HG03521 (cell line): Measurements from ENCODE around the gene CAPN10.

Source experiments
- ATAC-seq: cut with Tn5 transposase; IDR thresholded peaks from one replicate; pipeline ENCODE4 v1.9.1; 2021; ENCODE audit warnings: mild to moderate bottlenecking, moderate library complexity; ENCODE audit not compliant: unreplicated experiment

CAPN10 gene

GRCh38 chr2:240622531-240623235, 36.1 kb downstream of the CAPN10 start:
- no peak for ATAC-seq

- ATAC-seq = no peak
Measured at GRCh38 chr2:240623531-240624010, 37.0 kb downstream of the CAPN10 start.

- no peak for ATAC-seq
Measured at GRCh38 chr2:240624011-240624949, 37.7 kb downstream of the CAPN10 start.

- ATAC-seq = no peak
Measured at GRCh38 chr2:240624950-240625621, 38.6 kb downstream of the CAPN10 start, which contains the start of gene GPR35. Gene GPR35, plus strand, starts transcription at chr2:240625480. Its CDS starts 4,473 bp downstream, at chr2:240629953.

GRCh38 chr2:240626531-240627300, 40.2 kb downstream of the CAPN10 start:
- ATAC-seq = no peak

GRCh38 chr2:240627736-240628506, 41.4 kb downstream of the CAPN10 start:
- no peak for ATAC-seq

GRCh38 chr2:240628507-240628807, 41.9 kb downstream of the CAPN10 start:
- ATAC-seq = no peak

GRCh38 chr2:240628808-240629618, 42.5 kb downstream of the CAPN10 start:
- ATAC-seq = no peak

- ATAC-seq = no peak
Measured at GRCh38 chr2:240629619-240629967, 43.1 kb downstream of the CAPN10 start.

GRCh38 chr2:240629968-240630770, 43.6 kb downstream of the CAPN10 start:
- no peak for ATAC-seq

GRCh38 chr2:240630771-240631547, 44.4 kb downstream of the CAPN10 start:
- ATAC-seq = no peak

GRCh38 chr2:240631548-240632305, 45.2 kb downstream of the CAPN10 start:
- no peak for ATAC-seq

GRCh38 chr2:240632306-240632721, 45.8 kb downstream of the CAPN10 start:
- no peak for ATAC-seq

- ATAC-seq = no peak
Measured at GRCh38 chr2:240635121-240635997, 48.8 kb downstream of the CAPN10 start.

GRCh38 chr2:240635998-240636547, 49.5 kb downstream of the CAPN10 start:
- no peak for ATAC-seq
